Measurements from ENCODE around the gene THRA. TPM values are rescaled to one million over a fixed set of nuclear protein-coding genes. Genes with fewer than 3 reads are reported as not detected.

Gene THRA
- total and polyA plus RNA-seq, 9 donors: 57.3 to 75.2 (median 63.8) TPM

- Histone ChIP-seq H3K36me3 (ENCODE audit: control insufficient read depth, insufficient read depth, low read length) (peaks cover 29% of the 10 kb centered on the region), H3K27ac (ENCODE audit: low read length) (peak overlapping the region; percentile 96), H3K27me3 (ENCODE audit: control insufficient read depth, insufficient read depth, low read length) (no peaks in the 10 kb centered on the region), H3K4me1 (ENCODE audit: control insufficient read depth, insufficient read depth, low read length) (peaks cover 93% of the 10 kb centered on the region), H3K4me3 (ENCODE audit: low read length) (peak overlapping the region; percentile 11), H3K9me3 (replicated peaks; ENCODE audit: control insufficient read depth, low read depth, low read length) (no peaks in the 10 kb centered on the region)
- peak; percentile 72 for DNase-seq
- WGBS (ENCODE audit: insufficient coverage): 55% methylated on average over 11 of the region's 16 CpGs
These were observed 8.7 kb downstream of the THRA start for GRCh38 chr17:40071313-40072039.

GRCh38 chr17:40072040-40072734 lies 9.4 kb downstream of the THRA start:
- Histone ChIP-seq H3K4me1 (ENCODE audit: control insufficient read depth, insufficient read depth, low read length) (peaks cover 90% of the 10 kb centered on the region), H3K4me3 (ENCODE audit: low read length) (no peak overlapping the region), H3K36me3 (ENCODE audit: control insufficient read depth, insufficient read depth, low read length) (peaks cover 36% of the 10 kb centered on the region), H3K27ac (ENCODE audit: low read length) (peak overlapping the region; percentile 96), H3K27me3 (ENCODE audit: control insufficient read depth, insufficient read depth, low read length) (no peaks in the 10 kb centered on the region), H3K9me3 (replicated peaks; ENCODE audit: control insufficient read depth, low read depth, low read length) (no peaks in the 10 kb centered on the region)
- 30% methylated on average over 16 of the region's 19 CpGs for WGBS (ENCODE audit: insufficient coverage)
- DNase-seq: peak; percentile 86

GRCh38 chr17:40072735-40073346 lies 10.1 kb downstream of the THRA start:
- DNase-seq: peak; percentile 57
- Histone ChIP-seq H3K36me3 (ENCODE audit: control insufficient read depth, insufficient read depth, low read length) (peaks cover 38% of the 10 kb centered on the region), H3K4me3 (ENCODE audit: low read length) (no peak overlapping the region), H3K27ac (ENCODE audit: low read length) (peak overlapping the region; percentile 96), H3K27me3 (ENCODE audit: control insufficient read depth, insufficient read depth, low read length) (no peaks in the 10 kb centered on the region), H3K4me1 (ENCODE audit: control insufficient read depth, insufficient read depth, low read length) (peaks cover 83% of the 10 kb centered on the region), H3K9me3 (replicated peaks; ENCODE audit: control insufficient read depth, low read depth, low read length) (no peaks in the 10 kb centered on the region)
- 33% methylated on average over 3 of the region's 8 CpGs for WGBS (ENCODE audit: insufficient coverage)

DNA sequence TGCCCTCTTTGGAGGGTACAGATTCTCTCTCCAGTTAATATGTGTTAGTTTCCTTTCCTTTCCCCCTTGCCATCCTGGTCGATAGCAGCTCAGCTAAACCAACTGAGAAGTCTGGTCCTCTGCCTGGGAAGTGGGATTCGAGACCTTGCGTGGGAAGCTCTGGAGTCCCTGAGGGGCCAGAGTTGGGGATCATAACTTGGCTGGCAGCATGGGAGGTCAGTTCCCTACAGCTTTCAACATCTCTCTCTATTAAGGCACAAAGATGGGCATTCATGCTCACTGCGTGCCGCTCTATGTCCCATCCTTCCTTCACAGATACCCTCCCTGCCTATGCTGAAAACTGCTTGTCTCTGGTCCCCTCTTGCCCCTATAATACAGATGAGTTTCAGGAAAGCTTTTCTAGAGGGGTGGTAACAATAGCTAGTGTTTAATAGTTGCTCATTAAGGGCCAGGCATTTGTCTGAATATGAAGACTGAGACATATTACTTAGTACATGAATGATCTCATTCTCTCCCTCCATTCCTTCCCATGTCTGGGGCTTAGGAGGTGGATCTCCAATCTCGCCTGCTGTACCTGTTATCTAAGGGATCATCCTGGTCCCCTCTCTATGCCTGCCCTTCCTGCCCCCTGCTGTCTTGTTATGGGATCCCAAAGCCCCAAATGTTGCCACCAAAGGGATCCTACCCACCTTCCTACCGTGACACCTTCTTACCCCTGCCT lies 10.8 kb downstream of the THRA start:
- H3K4me1 ChIP-seq (ENCODE audit: control insufficient read depth, insufficient read depth, low read length): peaks cover 75% of the 10 kb centered on the region
- H3K27ac ChIP-seq (ENCODE audit: low read length): peak overlapping the region; percentile 52
- no peaks in the 10 kb centered on the region for H3K9me3 ChIP-seq (replicated peaks; ENCODE audit: control insufficient read depth, low read depth, low read length)
- no CpG with 5 or more reads among the region's 7 CpGs for WGBS (ENCODE audit: insufficient coverage)
- H3K36me3 ChIP-seq (ENCODE audit: control insufficient read depth, insufficient read depth, low read length): peaks cover 45% of the 10 kb centered on the region
- H3K4me3 ChIP-seq (ENCODE audit: low read length): no peak overlapping the region
- no peaks in the 10 kb centered on the region for H3K27me3 ChIP-seq (ENCODE audit: control insufficient read depth, insufficient read depth, low read length)
- DNase-seq: no peak

DNA sequence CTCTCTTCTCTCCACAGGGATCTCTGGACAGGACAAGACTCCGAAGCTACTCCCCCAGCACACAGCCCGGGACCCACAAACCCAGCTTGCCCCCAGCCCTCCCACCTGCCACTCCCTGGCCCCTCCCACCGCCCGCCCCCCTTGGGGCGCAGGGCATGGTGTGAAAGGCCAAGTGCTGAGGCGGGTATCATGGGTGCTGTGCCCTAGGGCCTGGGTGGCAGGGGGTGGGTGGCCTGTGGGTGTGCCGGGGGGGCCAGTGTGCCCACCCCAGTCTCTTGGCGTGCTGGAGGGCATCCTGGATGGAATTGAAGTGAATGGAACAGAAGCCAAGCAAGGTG lies 11.4 kb downstream of the THRA start:
- Histone ChIP-seq H3K9me3 (replicated peaks; ENCODE audit: control insufficient read depth, low read depth, low read length) (no peaks in the 10 kb centered on the region), H3K4me3 (ENCODE audit: low read length) (no peak overlapping the region), H3K4me1 (ENCODE audit: control insufficient read depth, insufficient read depth, low read length) (peaks cover 71% of the 10 kb centered on the region), H3K36me3 (ENCODE audit: control insufficient read depth, insufficient read depth, low read length) (peaks cover 49% of the 10 kb centered on the region), H3K27me3 (ENCODE audit: control insufficient read depth, insufficient read depth, low read length) (no peaks in the 10 kb centered on the region), H3K27ac (ENCODE audit: low read length) (no peak overlapping the region)
- 94% methylated on average over 2 of the region's 8 CpGs for WGBS (ENCODE audit: insufficient coverage)
- DNase-seq: no peak

DNA sequence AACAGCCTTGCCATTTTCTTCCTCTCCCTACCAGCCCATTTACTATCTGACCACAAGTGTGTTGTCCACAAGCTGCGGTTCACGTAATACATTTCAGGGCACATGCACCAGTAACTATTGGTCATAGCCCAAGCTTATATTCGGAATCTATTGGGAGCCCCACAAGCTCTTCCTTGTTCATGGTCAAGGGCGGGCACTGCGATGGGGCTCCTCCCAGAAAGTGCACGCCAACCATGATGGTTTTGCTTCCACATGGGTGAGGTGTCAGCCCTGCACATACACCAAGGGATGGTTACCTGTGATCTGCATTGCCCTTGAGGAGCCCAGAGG lies 12.1 kb downstream of the THRA start:
- 67% methylated on average over 6 of the region's 6 CpGs for WGBS (ENCODE audit: insufficient coverage)
- Histone ChIP-seq H3K4me3 (ENCODE audit: low read length) (no peak overlapping the region), H3K36me3 (ENCODE audit: control insufficient read depth, insufficient read depth, low read length) (peaks cover 55% of the 10 kb centered on the region)

DNA sequence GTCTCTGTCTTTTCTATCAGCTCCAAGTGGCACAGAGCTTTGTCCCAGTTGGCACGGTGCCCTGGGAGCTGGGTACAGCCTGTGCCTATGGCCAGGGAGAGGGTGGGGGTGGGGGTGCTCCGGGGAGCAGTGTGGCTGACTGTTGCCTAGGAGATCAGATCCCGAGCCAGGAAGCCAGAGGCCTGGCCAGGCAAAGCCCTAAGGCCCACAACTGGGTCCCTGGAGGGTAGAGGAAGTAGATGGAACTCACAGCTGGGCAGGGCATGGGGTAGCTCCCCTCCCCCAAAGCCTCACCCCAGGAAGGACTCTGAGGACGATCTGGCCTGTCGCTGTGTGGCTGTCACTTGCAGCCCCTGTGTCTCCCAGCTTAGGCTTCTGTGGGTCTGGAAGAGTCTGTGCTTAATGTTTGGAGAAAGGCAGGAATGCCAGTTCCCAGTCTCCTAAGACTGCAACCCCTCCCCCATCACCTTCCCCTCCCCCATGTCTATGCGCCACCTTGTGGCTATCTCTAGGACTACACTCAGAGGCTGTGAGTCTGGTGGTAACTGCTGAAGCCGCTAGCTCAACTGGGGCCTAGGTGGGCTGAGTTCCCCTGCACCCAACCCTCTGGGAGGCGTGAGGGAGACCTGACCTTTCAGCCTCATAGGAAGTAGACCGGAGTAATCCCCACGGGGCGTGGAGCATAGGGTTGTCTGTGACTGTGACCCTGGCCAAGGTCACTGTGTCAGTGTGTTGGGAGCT lies 12.6 kb downstream of the THRA start:
- Histone ChIP-seq H3K36me3 (ENCODE audit: control insufficient read depth, insufficient read depth, low read length) (peaks cover 61% of the 10 kb centered on the region), H3K9me3 (replicated peaks; ENCODE audit: control insufficient read depth, low read depth, low read length) (no peaks in the 10 kb centered on the region), H3K4me1 (ENCODE audit: control insufficient read depth, insufficient read depth, low read length) (peaks cover 59% of the 10 kb centered on the region), H3K27me3 (ENCODE audit: control insufficient read depth, insufficient read depth, low read length) (no peaks in the 10 kb centered on the region), H3K4me3 (ENCODE audit: low read length) (no peak overlapping the region), H3K27ac (ENCODE audit: low read length) (peak overlapping the region; percentile 76)
- 9% methylated on average over 8 of the region's 11 CpGs for WGBS (ENCODE audit: insufficient coverage)
- peak; percentile 78 for DNase-seq

More for the DNA sequence above, 12.1 kb downstream of the THRA start:
- no peaks in the 10 kb centered on the region for H3K27me3 ChIP-seq (ENCODE audit: control insufficient read depth, insufficient read depth, low read length)
- H3K27ac ChIP-seq (ENCODE audit: low read length): no peak overlapping the region
- no peak for DNase-seq
- H3K9me3 ChIP-seq (replicated peaks; ENCODE audit: control insufficient read depth, low read depth, low read length): no peaks in the 10 kb centered on the region
- peaks cover 64% of the 10 kb centered on the region for H3K4me1 ChIP-seq (ENCODE audit: control insufficient read depth, insufficient read depth, low read length)

DNA sequence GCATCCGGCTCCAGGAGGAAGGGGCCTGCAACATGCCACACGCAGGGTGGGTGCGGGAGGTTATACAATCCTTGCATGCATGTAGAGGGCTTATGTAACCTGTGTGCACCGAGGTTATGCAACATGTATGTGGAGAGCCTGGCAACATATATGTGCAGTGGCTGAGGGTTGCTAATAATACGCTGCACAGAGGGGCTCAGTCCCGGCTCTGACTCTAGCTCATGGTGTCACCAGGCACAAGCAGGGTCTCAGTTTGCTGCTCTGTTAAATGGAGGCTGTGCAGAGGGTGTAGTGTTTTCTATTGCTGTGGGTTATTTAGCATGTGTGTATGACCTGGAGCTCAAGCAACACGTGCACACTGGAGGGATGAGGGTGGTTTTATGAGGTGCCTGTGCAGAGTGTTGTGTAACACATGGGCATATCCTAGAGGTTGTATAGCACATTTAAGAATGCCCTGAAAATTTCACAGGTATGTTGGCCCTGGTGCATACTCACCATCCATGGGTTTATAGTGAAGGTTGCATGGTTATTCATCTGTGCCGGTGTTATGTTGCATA lies 13.3 kb downstream of the THRA start:
- Histone ChIP-seq H3K27ac (ENCODE audit: low read length) (peak overlapping the region; percentile 47), H3K4me1 (ENCODE audit: control insufficient read depth, insufficient read depth, low read length) (peaks cover 52% of the 10 kb centered on the region), H3K9me3 (replicated peaks; ENCODE audit: control insufficient read depth, low read depth, low read length) (no peaks in the 10 kb centered on the region), H3K36me3 (ENCODE audit: control insufficient read depth, insufficient read depth, low read length) (peaks cover 65% of the 10 kb centered on the region), H3K4me3 (ENCODE audit: low read length) (no peak overlapping the region), H3K27me3 (ENCODE audit: control insufficient read depth, insufficient read depth, low read length) (no peaks in the 10 kb centered on the region)
- no peak for DNase-seq
- 73% methylated on average over 7 of the region's 8 CpGs for WGBS (ENCODE audit: insufficient coverage)

DNA sequence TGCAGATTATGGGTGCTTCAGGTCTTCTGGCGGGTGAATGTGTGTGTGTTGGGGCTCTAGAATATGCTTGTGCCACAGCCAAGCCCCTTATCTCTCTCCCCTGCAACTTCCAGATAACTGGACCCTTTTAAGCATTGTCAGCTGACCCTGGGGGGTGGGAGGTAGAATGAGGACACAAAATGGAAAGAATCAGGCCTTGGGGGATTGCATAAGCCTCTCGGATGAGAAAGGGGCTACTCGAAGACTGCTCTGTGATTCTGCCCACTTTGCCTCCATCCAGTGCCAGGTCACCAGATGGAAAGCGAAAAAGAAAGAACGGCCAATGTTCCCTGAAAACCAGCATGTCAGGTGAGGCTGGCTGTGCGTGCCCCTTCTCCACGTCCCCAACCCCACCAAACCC lies 13.8 kb downstream of the THRA start:
- peaks cover 68% of the 10 kb centered on the region for H3K36me3 ChIP-seq (ENCODE audit: control insufficient read depth, insufficient read depth, low read length)
- WGBS (ENCODE audit: insufficient coverage): 84% methylated on average over 3 of the region's 7 CpGs
- DNase-seq: no peak
- H3K4me1 ChIP-seq (ENCODE audit: control insufficient read depth, insufficient read depth, low read length): peaks cover 46% of the 10 kb centered on the region
- H3K4me3 ChIP-seq (ENCODE audit: low read length): no peak overlapping the region
- no peak overlapping the region for H3K27ac ChIP-seq (ENCODE audit: low read length)
- no peaks in the 10 kb centered on the region for H3K27me3 ChIP-seq (ENCODE audit: control insufficient read depth, insufficient read depth, low read length)
- H3K9me3 ChIP-seq (replicated peaks; ENCODE audit: control insufficient read depth, low read depth, low read length): no peaks in the 10 kb centered on the region

All from muscle of leg (tissue), 11 donors.